Dermis microvascular lymphatic vessel endothelial cell (primary cell): ENCODE data around the gene RBM28. TPM values are rescaled to one million over a fixed set of nuclear protein-coding genes. Genes with fewer than 3 reads are reported as not detected.

Experiments
- DNase-seq, 2 donors: peaks; one replicate each; pipeline versions ENCODE4 v3.0.0 to v3.0.0-alpha.2; 2010; ENCODE audit warnings: low read depth in 2 of 2
- total RNA-seq: library from RNA; depleted of rRNA; stranded (reverse); fragments of >200 nt; gene quantifications from 2 replicates; pipeline ENCODE4 v1.2.1, GENCODE V29; 2014

RBM28 gene
- total RNA-seq, 1 donor from 2014 or later, result 6.5 TPM

DNA sequence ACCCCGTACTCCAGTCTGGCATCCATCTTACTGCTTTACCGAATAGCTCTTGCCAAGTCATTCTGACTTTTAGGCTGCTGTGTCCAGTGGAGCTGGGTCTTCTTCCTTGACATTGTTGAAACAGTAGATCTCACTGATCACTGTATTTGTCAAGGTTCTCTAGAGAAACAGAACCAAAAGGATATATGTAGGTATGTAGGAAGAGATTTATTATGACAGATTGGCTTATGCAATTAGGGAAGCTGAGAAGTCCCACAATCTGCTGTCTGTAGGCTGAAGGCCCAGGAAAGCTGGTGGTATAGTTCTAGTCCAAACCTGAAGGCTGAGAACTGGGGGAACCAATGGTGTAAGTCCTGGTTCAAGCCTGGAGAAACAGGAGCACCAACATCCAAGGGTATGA is 29.9 kb upstream of the RBM28 start:
- DNase-seq, result no peak

DNA sequence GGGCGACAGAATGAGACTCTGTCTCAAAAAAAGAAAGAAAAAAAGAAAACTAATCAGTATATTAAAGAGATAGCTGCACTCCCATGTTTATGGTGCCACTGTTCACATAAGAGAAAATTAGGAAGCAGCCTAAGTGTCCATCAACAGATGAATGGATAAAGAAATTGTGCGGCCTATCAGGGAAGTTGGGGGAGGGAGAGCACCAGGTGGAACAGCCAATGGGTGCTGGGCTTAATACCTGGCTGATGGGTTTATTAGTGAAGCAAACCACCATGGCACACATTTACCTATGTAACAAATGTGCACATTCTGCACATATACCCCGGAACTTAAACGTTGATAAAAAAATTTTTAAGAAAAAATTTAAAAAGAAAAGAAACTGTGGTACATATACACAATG is 26.8 kb upstream of the RBM28 start:
- no peak for DNase-seq

DNA sequence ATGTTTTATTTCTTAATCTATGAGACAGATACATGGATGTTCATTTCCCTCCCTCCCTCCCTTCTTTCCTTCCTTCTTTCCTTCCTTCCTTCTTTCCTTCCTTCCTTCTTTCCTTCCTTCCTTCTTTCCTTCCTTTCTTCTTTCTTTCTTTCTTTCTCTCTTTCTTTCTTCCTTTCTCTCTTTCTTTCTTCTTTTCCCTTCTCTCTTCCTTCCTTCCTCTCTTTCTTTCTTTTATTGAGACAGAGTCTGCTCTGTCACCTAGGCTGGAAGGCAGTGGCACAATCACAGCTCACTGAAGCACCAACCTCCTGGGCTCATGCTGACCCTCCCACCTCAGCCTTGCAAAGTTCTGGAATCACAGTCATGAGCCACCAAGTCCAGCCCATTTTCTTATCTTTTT is 23.3 kb upstream of the RBM28 start:
- no peak for DNase-seq

GRCh38 chr7:128366300-128366699 is 22.6 kb upstream of the RBM28 start:
- DNase-seq, result no peak

DNA sequence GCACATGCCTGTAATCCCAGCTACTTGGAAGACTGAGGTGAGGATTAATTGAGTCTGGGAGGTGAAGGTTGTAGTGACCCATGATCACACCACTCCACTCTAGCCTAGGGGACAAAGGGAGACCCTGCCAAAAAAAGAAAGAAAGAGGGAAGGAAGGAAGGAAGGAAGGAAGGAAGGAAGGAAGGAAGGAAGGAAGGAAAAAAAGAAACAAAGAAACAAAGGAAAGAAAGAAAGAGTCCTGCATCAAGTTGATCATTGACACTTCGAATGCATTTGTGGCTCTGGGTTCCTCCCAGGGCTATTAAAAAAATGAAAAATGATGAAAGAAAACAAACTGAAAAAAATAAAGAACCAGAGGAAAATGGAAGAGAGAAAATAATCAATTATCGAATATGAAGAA is 21.7 kb upstream of the RBM28 start:
- DNase-seq, result no peak

DNA sequence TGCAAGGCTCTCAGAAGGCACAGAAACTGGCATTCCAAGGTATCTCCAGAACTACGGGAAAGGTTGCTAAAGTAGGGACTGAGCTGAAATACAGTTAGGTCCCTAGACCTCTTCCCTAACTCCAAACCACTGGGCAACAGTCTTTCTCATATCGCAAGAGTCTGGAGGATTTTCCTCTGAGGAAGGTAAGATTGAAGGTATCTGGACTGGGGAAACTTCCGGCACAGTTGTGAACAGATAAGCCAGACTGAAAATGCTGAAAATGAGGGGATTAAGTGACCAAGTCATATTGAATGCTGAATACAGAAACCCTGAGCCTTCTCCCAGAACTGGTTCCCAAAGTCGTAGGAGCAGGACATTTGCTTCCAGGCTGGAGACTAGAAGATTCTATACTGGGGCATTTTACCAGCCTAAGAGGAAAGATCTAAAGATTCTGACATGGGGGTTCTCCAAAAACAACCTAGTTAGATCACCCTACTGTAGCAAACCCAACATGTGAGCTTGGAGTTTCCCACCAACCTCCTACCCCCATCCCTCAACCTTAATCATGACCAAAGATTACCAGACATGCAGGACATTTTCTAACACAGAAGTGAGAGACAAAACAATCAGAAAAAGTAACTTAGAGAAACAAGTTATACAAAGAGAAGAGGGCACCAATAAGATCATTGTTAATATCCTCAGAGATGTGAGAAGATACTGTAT is 20.6 kb upstream of the RBM28 start:
- DNase-seq, result no peak

DNA sequence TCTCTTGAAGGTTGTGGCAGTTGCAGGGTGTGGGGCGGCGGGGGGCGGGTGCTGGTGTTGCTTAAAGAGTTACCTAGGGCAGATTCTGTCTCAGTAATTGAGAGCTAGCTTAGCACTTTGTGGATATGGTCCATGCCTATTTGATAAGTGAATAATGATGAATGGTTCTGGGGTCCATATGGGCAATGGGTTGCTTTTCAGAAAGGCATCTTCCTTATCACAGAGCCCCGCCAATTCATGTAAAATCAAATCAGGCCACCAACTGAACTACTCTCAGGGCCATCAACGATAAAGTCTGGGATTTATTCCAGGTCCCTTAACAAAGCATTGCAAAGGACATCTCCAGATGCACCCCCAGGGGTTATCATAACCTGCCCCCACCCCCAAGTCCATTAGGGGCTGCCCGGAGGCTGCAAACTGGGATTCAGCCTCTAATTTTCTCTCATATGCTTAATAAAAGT is 19.6 kb upstream of the RBM28 start:
- no peak for DNase-seq

- DNase-seq, result no peak
These were observed 19.0 kb upstream of the RBM28 start for GRCh38 chr7:128362670-128363069.

DNA sequence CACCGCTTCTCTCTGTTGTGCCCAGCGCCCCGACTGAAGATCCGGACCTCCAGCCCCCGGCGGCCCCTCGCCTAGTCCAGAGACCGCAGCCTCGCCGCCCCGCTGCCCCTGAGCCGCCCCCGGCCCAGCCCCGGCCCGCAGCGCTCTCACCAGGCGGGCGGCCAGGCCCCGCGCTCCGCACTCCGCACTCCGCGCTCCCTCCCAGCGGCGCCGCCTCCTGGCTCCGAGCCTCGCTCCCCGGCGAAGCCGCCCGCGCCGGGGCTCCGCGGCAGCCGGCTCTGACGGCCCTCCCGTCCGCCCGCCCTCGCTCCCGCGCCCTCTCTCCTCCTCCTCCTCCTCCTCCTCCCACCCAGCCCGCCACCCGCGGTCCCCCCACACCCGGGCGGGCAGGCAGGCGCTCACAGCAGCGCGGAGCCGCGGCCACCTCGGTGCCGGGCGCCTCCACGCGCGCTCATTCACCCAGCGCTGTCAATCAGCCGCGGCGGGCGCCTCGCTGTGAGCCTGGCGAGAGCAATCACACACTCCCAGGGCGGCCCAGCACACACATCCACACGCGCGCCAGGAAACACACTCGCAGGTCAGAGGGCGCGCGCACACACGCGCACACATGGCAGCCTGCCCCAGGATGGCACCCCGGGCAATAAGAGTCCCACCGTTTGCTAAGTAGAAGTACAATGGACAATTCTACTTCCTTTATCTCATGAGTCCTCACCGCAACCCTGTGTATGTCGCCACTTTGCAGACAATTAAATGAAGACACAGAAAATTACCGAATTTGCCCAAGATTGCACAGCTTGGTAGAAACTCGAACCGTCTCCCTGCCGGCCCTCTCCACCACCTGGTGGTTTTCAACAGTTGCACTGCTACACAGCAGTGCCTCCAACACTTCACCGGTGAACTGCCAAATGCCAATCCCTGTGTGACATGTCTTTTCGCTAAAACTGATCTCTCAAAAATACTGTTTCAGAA is 18.0 kb upstream of the RBM28 start, which contains the start of gene PRRT4:
Gene PRRT4, minus strand, starts transcription at position 280 of the 969 bp plus-strand sequence.
- DNase-seq, result peak in 1 of 2 donors; percentile 27

- no peak for DNase-seq
These were observed 16.6 kb upstream of the RBM28 start for GRCh38 chr7:128360359-128360678.

- DNase-seq, result no peak
These were observed 16.2 kb upstream of the RBM28 start for GRCh38 chr7:128359939-128360338.

DNA sequence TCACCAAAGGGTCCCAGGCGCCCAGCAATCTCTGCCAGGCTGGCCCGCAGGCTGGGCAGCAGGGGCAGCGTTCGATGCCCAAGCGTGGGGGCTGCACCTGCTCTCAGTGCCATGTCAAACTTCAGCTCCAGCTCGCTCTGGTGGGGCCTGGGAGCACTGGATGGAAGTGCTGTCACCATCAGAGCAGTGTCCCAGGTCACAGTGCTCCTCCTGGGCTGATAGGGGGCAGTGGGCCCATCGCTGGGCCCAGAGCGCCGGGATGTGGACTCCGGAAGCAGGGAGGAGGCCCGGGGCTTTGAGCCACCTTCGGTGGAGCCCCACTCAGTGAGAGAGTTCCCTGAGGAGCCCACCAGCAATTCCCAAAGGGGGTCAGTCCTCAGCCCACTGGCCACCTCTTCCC is 15.6 kb upstream of the RBM28 start:
- DNase-seq, result no peak

- DNase-seq, result no peak
These were observed 14.5 kb upstream of the RBM28 start for GRCh38 chr7:128358233-128358632.

DNA sequence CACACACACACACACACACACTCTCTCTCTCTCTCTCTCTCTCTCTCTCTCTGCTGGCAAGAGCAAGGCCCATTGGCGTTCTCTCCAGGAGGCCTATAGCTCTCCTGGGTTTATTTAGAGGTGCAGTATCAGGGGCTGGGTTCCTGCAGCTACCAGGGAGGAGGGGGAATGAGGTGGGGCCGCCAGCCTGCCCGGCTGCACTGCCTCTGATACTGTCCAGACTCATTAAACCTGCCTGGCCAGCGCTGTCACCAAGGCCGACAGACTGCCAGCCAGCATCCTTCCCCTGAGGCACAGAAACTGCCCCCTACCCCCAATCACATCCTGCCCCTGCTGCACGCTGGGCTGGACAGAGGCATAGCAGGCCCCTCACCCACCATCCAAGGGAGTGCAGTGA is 13.5 kb upstream of the RBM28 start:
- DNase-seq, result no peak

DNA sequence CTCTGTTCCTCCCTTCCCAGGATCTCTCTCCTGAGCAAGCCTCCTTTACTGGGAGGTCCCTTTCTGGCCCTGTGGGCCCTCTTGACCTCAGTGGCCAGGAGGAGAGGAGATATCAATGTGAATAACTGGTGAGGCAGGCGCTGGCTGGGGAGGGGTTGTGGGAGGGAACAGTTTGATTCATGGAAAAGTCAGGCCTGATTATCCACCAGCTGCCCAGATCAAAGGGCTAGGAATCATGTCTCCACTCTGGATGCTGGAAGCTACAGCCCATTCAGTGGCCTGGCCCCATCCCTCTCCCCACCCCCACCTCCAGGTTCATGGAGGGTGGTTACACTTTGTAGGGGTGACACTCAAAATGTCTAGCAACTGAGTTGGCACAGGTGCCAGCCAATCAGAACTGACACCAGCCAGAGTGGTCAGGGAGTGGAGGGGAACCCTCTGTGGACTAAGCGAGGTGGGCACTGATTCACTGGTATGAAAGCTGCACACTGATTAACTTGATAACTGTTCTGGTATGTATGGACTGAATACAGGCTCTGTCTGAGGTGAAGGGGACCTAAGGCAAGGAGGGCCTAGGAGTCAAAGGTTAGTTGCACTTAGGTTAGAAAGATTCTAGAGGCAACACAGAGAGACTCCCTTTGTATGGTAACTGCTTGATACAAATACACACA is 13.0 kb upstream of the RBM28 start:
- no peak for DNase-seq

- no peak for DNase-seq
These were observed 9.9 kb upstream of the RBM28 start for GRCh38 chr7:128353610-128354009.

DNA sequence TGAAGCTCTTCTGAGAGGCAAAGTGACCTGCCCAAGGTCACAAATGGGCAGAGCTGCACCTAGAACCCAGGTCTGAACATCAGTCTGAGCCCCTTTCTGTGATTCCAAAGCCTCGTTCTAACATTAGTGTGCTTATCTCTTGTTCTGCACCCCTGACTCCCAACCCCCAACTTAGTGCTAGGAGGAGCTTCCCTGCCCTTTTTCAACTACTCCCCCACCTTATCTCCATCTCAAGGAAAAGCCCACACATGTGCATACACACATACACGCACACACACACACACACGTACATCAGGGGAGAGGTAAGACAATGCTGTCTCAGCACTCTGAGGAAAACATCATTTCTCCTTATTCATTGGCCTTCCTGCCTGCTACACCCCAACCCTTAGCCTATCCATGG is 9.5 kb upstream of the RBM28 start:
- DNase-seq, result no peak

- no peak for DNase-seq
These were observed 8.9 kb upstream of the RBM28 start for GRCh38 chr7:128352636-128353035.

DNA sequence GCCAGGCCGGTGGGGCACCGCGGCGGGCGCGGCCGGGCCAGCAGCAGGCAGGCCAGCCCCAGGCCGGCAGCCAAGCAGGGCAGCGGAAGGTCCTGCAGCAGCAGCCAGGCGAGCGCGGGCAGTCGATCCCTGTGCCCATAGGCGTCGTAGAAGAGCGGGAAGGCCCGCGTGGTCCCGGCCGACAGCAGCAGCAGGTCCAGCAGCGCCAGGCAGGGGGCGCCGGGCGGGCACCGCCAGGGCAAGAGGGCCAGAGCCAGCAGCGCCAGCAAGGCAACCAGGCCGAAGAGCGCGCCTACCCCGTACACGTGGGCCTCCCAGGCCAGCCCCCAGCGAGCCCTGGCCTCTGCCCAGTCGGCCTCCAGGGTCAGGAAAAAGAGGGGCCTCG is 8.4 kb upstream of the RBM28 start:
- DNase-seq, result peak; percentile 49 to 77

DNA sequence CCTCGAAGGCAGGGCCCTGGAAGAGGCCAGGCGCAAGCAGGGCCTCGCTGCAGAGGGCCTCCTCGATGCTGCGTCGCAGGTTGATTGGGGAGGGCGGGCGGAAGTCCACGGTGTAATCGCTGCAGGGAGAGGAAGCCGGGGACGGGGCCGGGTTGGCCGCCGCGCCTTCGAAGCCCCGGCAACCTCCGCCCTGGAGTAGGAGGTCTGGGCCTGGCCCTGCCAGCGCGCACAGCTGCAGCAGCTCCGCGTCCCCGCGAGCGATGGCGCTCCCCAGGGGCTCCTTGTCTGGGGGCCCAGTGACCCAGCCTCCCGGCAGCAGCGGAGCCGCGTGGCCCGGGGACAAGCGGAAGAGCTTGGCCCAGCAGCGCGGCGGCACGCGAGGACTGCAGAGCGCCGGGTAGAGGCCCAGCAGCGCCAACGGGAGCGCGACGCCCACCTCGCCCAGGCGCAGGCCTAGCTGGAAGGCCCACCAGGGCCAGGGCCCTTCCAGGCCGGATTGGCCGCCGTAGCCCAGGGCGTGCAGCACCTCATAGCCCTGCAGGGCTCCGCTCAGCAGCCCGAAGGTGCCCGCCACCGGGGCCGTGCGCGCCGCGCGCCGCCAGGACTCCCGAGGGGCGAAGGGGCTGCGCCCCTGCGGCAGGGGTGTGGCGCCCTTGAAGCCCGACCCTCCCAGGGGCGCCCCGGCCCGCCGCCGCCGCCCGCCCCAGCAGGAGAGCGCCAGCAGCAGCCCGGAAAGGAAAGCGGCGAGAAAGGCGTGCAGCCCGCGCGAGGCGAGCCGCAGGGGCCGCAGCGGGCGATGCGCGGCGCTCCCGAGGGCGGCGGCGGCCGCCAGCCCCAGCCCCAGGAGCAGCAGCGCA is 7.8 kb upstream of the RBM28 start:
- no peak for DNase-seq

GRCh38 chr7:128350708-128351295 is 7.1 kb upstream of the RBM28 start:
- DNase-seq, result no peak
